SK-N-SH (cell line): ENCODE results near the gene STYXL2. TPM values are rescaled to one million over a fixed set of nuclear protein-coding genes. Genes with fewer than 3 reads are reported as not detected.

ENCODE experiments used
- CTCF ChIA-PET: fragments of 300-600, 350-600 bp; formaldehyde crosslinking; extraction: SDS; loops from one replicate; lab custom pipeline; 2021; lab: Yijun Ruan, JAX
- POLR2A ChIA-PET: fragments of 350-600 bp; sonication (Branson Sonifier 250); formaldehyde crosslinking; extraction: SDS; loops from one replicate; lab custom pipeline; 2020; ENCODE audit warnings: antibody characterized with exemption, inconsistent platforms; lab: Yijun Ruan, JAX
- DNase-seq: peaks from one replicate; pipeline ENCODE4 v3.0.0; 2012
- H2AFZ ChIP-seq: fragments of 200-600 bp; sonication (generic); 2 replicates; pipeline ENCODE4 v1.8.1; 2016; ENCODE audit warnings: antibody characterized with exemption, mild to moderate bottlenecking, low read depth
- H3F3A ChIP-seq: fragments of 200-600 bp; sonication (generic); replicated peaks from 2 replicates; pipeline ENCODE3; 2016; ENCODE audit warnings: antibody characterized with exemption, mild to moderate bottlenecking; ENCODE audit not compliant: insufficient read depth
- H3K27ac ChIP-seq, 2 experiments: fragments of 200-500 bp in 1 of 2; fragments of 200-600 bp in 1 of 2; sonication (Bioruptor generic) in 1 of 2; sonication (generic), shearing (Covaris generic) in 1 of 2; 2 replicates each; pipeline versions ENCODE4 v1.5.1 to v1.6.1; 2014 to 2016; ENCODE audit warnings: low read depth in 2 of 2, inconsistent platforms in 1 of 2, low read length in 1 of 2, mild to moderate bottlenecking in 1 of 2, mixed read lengths in 1 of 2
- H3K27me3 ChIP-seq: fragments of 200-600 bp; sonication (generic), shearing (Covaris generic); 2 replicates; pipeline ENCODE4 v1.6.1; 2016; ENCODE audit warnings: mixed run types; ENCODE audit not compliant: insufficient read depth
- H3K36me3 ChIP-seq, 2 experiments: fragments of 200-500 bp in 1 of 2; fragments of 200-600 bp in 1 of 2; sonication (Bioruptor generic) in 1 of 2; sonication (generic) in 1 of 2; replicated peaks in 1 of 2; 2 replicates each; pipeline versions ENCODE3 to v1.5.1; 2014 to 2016; ENCODE audit warnings: low read length in 1 of 2, mild to moderate bottlenecking in 1 of 2; ENCODE audit not compliant: insufficient read depth in 2 of 2, control insufficient read depth in 1 of 2
- H3K4me1 ChIP-seq, 2 experiments: fragments of 200-500 bp in 1 of 2; fragments of 200-600 bp in 1 of 2; sonication (Bioruptor generic) in 1 of 2; sonication (generic), shearing (Covaris generic) in 1 of 2; 2 replicates each; pipeline versions ENCODE4 v1.5.1 to v1.6.1; 2014 to 2016; ENCODE audit warnings: low read depth in 1 of 2, low read length in 1 of 2, mixed run types in 1 of 2; ENCODE audit not compliant: insufficient read depth in 2 of 2, control insufficient read depth in 1 of 2
- H3K4me2 ChIP-seq: fragments of 200-600 bp; sonication (generic), shearing (Covaris generic); 2 replicates; pipeline ENCODE4 v1.6.1; 2017; ENCODE audit warnings: mixed run types
- H3K4me3 ChIP-seq, 2 experiments: fragments of 200-500 bp in 1 of 2; fragments of 200-600 bp in 1 of 2; sonication (Bioruptor generic) in 1 of 2; sonication (generic), shearing (Covaris generic) in 1 of 2; 2 replicates each; pipeline versions ENCODE4 v1.5.1 to v1.8.1; 2014 to 2016; ENCODE audit warnings: low read depth in 2 of 2, inconsistent platforms in 1 of 2, low read length in 1 of 2, mild to moderate bottlenecking in 1 of 2, mixed read lengths in 1 of 2, moderate library complexity in 1 of 2
- H3K79me2 ChIP-seq: fragments of 200-600 bp; sonication (generic); 2 replicates; pipeline ENCODE4 v1.8.1; 2017; ENCODE audit warnings: mild to moderate bottlenecking; ENCODE audit not compliant: insufficient read depth
- H3K9ac ChIP-seq: fragments of 200-600 bp; sonication (generic); 2 replicates; pipeline ENCODE4 v1.6.1; 2017; ENCODE audit warnings: mixed run types
- H3K9me2 ChIP-seq: fragments of 200-600 bp; sonication (generic); 2 replicates; pipeline ENCODE4 v1.6.1; 2017; ENCODE audit warnings: mixed run types
- H3K9me3 ChIP-seq: fragments of 200-600 bp; sonication (generic); 2 replicates; pipeline ENCODE4 v1.6.1; 2017; ENCODE audit warnings: mixed run types, mild to moderate bottlenecking, moderate library complexity
- H4K20me1 ChIP-seq: fragments of 200-600 bp; sonication (generic); 2 replicates; pipeline ENCODE4 v1.6.1; 2017; ENCODE audit warnings: mild to moderate bottlenecking, mixed run types; ENCODE audit not compliant: insufficient read depth
- CHD2 ChIP-seq: fragments of 150-350 bp; IDR thresholded peaks from 2 replicates; pipeline ENCODE4 v1.6.1; 2018; ENCODE audit warnings: low read length; ENCODE audit not compliant: partially characterized antibody
- ELF1 ChIP-seq: IDR thresholded peaks from 2 replicates; pipeline ENCODE4 v1.4.0; 2012
- EP300 ChIP-seq, 2 experiments: IDR thresholded peaks; 2 replicates each; pipeline versions ENCODE4 v1.4.0 to v1.6.1; 2012; ENCODE audit warnings: borderline replicate concordance in 1 of 2, low read depth in 1 of 2, low read length in 1 of 2
- FOSL2 ChIP-seq: IDR thresholded peaks from 2 replicates; pipeline ENCODE4 v1.4.0; 2012; ENCODE audit warnings: low read depth, mild to moderate bottlenecking, moderate library complexity, borderline replicate concordance
- FOXM1 ChIP-seq: IDR thresholded peaks from 2 replicates; pipeline ENCODE4 v1.4.0; 2012; ENCODE audit warnings: low read depth, mild to moderate bottlenecking
- GATA2 ChIP-seq: sonication (generic); formaldehyde crosslinking; IDR thresholded peaks from 2 replicates; pipeline ENCODE4 v1.5.0; 2020; ENCODE audit warnings: mild to moderate bottlenecking, missing genetic modification reagents
- JUND ChIP-seq: IDR thresholded peaks from 2 replicates; pipeline ENCODE4 v1.4.0; 2012
- MXI1 ChIP-seq: IDR thresholded peaks from 2 replicates; pipeline ENCODE4 v1.6.1; 2012; ENCODE audit warnings: mild to moderate bottlenecking, low read depth, low read length, improper control_type of control experiment
- NRF1 ChIP-seq: IDR thresholded peaks from 2 replicates; pipeline ENCODE4 v1.6.1; 2012; ENCODE audit warnings: low read depth, mild to moderate bottlenecking, low read length
- RXRA ChIP-seq: IDR thresholded peaks from 2 replicates; pipeline ENCODE4 v1.4.0; 2012; ENCODE audit warnings: low read depth, mild to moderate bottlenecking, borderline replicate concordance
- SMC3 ChIP-seq: IDR thresholded peaks from 2 replicates; pipeline ENCODE4 v1.6.1; 2012; ENCODE audit warnings: low read depth, low read length, improper control_type of control experiment
- TAF1 ChIP-seq: IDR thresholded peaks from 2 replicates; pipeline ENCODE4 v1.6.1; 2012; ENCODE audit warnings: low read depth, mild to moderate bottlenecking, low read length, moderate library complexity, borderline replicate concordance
- TCF12 ChIP-seq: IDR thresholded peaks from 2 replicates; pipeline ENCODE4 v1.4.0; 2012
- TEAD4 ChIP-seq: IDR thresholded peaks from 2 replicates; pipeline ENCODE4 v1.4.0; 2012; ENCODE audit warnings: mild to moderate bottlenecking, borderline replicate concordance; ENCODE audit not compliant: insufficient read depth
- YY1 ChIP-seq: IDR thresholded peaks from 2 replicates; pipeline ENCODE4 v1.4.0; 2012; ENCODE audit warnings: low read depth, mild to moderate bottlenecking
- WGBS: methylation state at CpG from one replicate; pipeline ENCODE4 v1.1.6; 2017; ENCODE audit warnings: low lambda C conversion rate; 5-methylcytosine and 5-hydroxymethylcytosine counted together
- polyA plus RNA-seq, 3 experiments: library from polyadenylated mRNA; depleted of rRNA; stranded (reverse); fragments of >200 nt; gene quantifications; 2 replicates each; pipeline ENCODE4 v1.2.3, GENCODE V29; 2012
- TF ChIP-seq, protein P1 (sequence below): IDR thresholded peaks from 2 replicates; pipeline ENCODE4 v1.4.0; 2012; ENCODE audit warnings: low read depth, borderline replicate concordance
- TF ChIP-seq, protein P2 (sequence below): IDR thresholded peaks from 2 replicates; pipeline ENCODE4 v1.4.0; 2012; ENCODE audit warnings: low read depth, borderline replicate concordance
- TF ChIP-seq, protein P3 (sequence below): IDR thresholded peaks from 2 replicates; pipeline ENCODE4 v1.4.0; 2012; ENCODE audit warnings: low read depth
- TF ChIP-seq, protein P4 (sequence below): fragments of 150-350 bp; IDR thresholded peaks from 2 replicates; pipeline ENCODE4 v1.6.1; 2017; ENCODE audit warnings: antibody characterized with exemption, low read length, low read depth, borderline replicate concordance

Gene STYXL2
- polyA plus RNA-seq, 1 of the 3 experiments (the other 2 are of a cell fraction) = not detected

DNA sequence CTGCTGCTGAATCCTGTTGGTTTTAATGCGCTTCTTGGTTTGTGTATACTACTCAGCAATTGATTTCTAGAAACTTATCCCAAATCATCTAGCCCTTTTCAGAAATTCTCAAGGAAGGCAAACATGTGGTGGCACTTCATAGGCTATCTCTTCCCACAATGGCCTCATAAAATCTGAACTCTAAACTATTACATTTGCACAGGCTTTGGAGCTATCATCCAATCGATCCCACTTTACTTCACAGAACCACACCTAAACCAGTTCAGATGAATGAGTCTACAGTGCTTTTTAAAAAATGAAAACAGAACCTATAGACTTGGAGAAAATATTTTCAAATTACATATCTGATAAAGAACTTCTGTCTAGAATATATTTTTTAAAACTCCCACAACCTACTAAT, 6.9 kb downstream of the STYXL2 start (continued):
- no peak for TF ChIP-seq TEAD4
- no peak for TF ChIP-seq RXRA
- no peak for TF ChIP-seq ELF1
- TF ChIP-seq NRF1 = no peak
- no peak for TF ChIP-seq YY1

DNA sequence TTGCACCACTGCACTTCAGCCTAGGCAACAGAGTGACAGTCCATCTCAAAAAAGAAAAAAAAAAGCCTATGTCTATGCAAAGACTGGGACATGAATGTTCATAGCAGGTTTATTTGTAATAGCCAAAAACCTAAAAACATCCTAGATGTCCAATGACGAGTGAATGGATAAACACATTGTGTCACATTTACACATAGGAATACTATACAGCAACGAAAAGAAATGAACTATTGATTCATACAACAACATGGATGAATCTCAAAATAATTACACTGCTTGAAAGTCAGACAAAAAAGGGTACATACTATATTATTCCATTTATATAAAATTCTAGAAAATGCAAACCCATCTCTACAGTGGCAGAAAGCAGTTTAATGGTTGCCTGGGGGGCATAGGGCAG, 7.9 kb downstream of the STYXL2 start:
- no peaks in the 10 kb centered on the region for H3K79me2 ChIP-seq
- H3K4me3 ChIP-seq = no peak overlapping the region
- H2AFZ ChIP-seq = no peak overlapping the region
- H3K36me3 ChIP-seq = no peaks in the 10 kb centered on the region
- no peaks in the 10 kb centered on the region for H4K20me1 ChIP-seq
- ChIA-PET CTCF (no interaction called here), POLR2A (no interaction called here)
- DNase-seq = no peak
- no peaks in the 10 kb centered on the region for H3K4me1 ChIP-seq
- H3K27ac ChIP-seq = no peak overlapping the region
- 22% methylated on average over 2 of the region's 2 CpGs for WGBS
- H3F3A ChIP-seq = no peaks in the 10 kb centered on the region
- no peak overlapping the region for H3K4me2 ChIP-seq
- H3K9ac ChIP-seq = no peak overlapping the region
- H3K27me3 ChIP-seq = no peaks in the 10 kb centered on the region
- no peaks in the 10 kb centered on the region for H3K9me2 ChIP-seq
- no peaks in the 10 kb centered on the region for H3K9me3 ChIP-seq
- TF ChIP-seq RXRA (no peak), EP300 (IDR thresholded peaks at IDR 0.05; ENCODE audit: borderline replicate concordance in 1 of 2, low read depth in 1 of 2, low read length in 1 of 2) (no peak), SMC3 (no peak), FOXM1 (no peak), TEAD4 (no peak), TAF1 (no peak), FOSL2 (no peak), JUND (no peak), GATA2 (CRISPR knock-in tag) (no peak), YY1 (no peak), MXI1 (no peak), TCF12 (no peak), CHD2 (no peak)
- TF ChIP-seq, protein P1, sequence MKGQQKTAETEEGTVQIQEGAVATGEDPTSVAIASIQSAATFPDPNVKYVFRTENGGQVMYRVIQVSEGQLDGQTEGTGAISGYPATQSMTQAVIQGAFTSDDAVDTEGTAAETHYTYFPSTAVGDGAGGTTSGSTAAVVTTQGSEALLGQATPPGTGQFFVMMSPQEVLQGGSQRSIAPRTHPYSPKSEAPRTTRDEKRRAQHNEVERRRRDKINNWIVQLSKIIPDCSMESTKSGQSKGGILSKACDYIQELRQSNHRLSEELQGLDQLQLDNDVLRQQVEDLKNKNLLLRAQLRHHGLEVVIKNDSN = no peak
- TF ChIP-seq, protein P2, sequence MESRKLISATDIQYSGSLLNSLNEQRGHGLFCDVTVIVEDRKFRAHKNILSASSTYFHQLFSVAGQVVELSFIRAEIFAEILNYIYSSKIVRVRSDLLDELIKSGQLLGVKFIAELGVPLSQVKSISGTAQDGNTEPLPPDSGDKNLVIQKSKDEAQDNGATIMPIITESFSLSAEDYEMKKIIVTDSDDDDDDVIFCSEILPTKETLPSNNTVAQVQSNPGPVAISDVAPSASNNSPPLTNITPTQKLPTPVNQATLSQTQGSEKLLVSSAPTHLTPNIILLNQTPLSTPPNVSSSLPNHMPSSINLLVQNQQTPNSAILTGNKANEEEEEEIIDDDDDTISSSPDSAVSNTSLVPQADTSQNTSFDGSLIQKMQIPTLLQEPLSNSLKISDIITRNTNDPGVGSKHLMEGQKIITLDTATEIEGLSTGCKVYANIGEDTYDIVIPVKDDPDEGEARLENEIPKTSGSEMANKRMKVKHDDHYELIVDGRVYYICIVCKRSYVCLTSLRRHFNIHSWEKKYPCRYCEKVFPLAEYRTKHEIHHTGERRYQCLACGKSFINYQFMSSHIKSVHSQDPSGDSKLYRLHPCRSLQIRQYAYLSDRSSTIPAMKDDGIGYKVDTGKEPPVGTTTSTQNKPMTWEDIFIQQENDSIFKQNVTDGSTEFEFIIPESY = no peak
- TF ChIP-seq, protein P3, sequence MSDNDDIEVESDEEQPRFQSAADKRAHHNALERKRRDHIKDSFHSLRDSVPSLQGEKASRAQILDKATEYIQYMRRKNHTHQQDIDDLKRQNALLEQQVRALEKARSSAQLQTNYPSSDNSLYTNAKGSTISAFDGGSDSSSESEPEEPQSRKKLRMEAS = no peak
- TF ChIP-seq, protein P4, sequence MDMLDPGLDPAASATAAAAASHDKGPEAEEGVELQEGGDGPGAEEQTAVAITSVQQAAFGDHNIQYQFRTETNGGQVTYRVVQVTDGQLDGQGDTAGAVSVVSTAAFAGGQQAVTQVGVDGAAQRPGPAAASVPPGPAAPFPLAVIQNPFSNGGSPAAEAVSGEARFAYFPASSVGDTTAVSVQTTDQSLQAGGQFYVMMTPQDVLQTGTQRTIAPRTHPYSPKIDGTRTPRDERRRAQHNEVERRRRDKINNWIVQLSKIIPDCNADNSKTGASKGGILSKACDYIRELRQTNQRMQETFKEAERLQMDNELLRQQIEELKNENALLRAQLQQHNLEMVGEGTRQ = no peak
